DMS53 (cell line): ENCODE results near the gene ISCU.
"Not testable (repeated sequence)": the region's sequence is repeated elsewhere in the genome, so short reads cannot be mapped to it uniquely, and the experiment has no call there.

Experiments used
- DNase-seq: peaks from one replicate; lab custom pipeline; 2025; lab: John Stamatoyannopoulos, UW

Gene ISCU

GRCh38 chr12:108570743-108571608 lies 8.6 kb downstream of the ISCU start:
- peak; percentile 67 for DNase-seq

GRCh38 chr12:108571609-108572165 lies 9.3 kb downstream of the ISCU start:
- DNase-seq: no peak

GRCh38 chr12:108572166-108572790 lies 9.9 kb downstream of the ISCU start:
- DNase-seq: peak; percentile 48

- no peak for DNase-seq
Observed at GRCh38 chr12:108573317-108573716, 10.9 kb downstream of the ISCU start.

GRCh38 chr12:108574276-108574675 lies 11.9 kb downstream of the ISCU start:
- DNase-seq: not testable (repeated sequence)

GRCh38 chr12:108575199-108575912 lies 13.0 kb downstream of the ISCU start:
- no peak for DNase-seq

- no peak for DNase-seq
Observed at GRCh38 chr12:108576660-108577234, 14.4 kb downstream of the ISCU start.

- no peak for DNase-seq
Observed at GRCh38 chr12:108577458-108577857, 15.1 kb downstream of the ISCU start.

GRCh38 chr12:108578264-108578663 lies 15.9 kb downstream of the ISCU start:
- DNase-seq: no peak

- no peak for DNase-seq
Observed at GRCh38 chr12:108578813-108579212, 16.4 kb downstream of the ISCU start.

- DNase-seq: no peak
Observed at GRCh38 chr12:108580531-108580930, 18.1 kb downstream of the ISCU start.

GRCh38 chr12:108581311-108582227 lies 19.2 kb downstream of the ISCU start:
- no peak for DNase-seq

- DNase-seq: no peak
Observed at GRCh38 chr12:108582509-108582908, 20.1 kb downstream of the ISCU start.

- no peak for DNase-seq
Observed at GRCh38 chr12:108582978-108583770, 20.8 kb downstream of the ISCU start.

- DNase-seq: no peak
Observed at GRCh38 chr12:108583991-108584390, 21.6 kb downstream of the ISCU start.

- DNase-seq: no peak
Observed at GRCh38 chr12:108584456-108585065, 22.2 kb downstream of the ISCU start.

GRCh38 chr12:108585864-108586263 lies 23.5 kb downstream of the ISCU start:
- DNase-seq: no peak

- DNase-seq: no peak
Observed at GRCh38 chr12:108586306-108586705, 23.9 kb downstream of the ISCU start.

- DNase-seq: no peak
Observed at GRCh38 chr12:108587826-108588225, 25.4 kb downstream of the ISCU start.
